Measurements from ENCODE around the gene SLIRP.
"Not testable (repeated sequence)": the region's sequence is repeated elsewhere in the genome, so short reads cannot be mapped to it uniquely, and the experiment has no call there.

SLIRP gene

DNA sequence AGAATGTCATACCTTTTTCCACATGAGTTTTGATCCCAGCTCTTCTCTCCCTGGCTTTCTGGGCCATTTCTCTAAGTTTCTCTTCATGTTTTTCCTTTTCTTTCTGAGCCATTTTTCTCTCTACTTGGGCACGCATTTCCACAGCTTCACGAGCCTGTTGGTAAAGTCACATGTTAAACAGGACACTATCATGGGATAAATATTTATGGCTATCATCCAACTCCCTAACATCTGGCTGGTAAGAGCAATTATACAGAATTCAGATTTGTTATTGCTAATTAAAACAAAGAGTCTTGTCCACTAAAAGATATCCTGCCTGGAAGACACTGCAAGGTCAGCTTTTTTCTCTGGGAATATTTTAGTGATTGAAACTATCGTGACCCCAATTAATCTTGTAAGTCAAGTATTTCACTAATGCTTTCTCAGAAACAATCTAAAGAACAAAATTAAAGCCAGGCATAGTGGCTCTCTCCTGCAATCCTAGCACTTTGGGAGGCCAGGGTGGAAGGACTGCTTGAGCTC is 23.1 kb downstream of the SLIRP start:
- no peak overlapping the region for H3K4me3 ChIP-seq (ENCODE audit: control insufficient read depth, low read depth, low read length)
- DNase-seq (ENCODE audit: low read depth), result no peak
- TF ChIP-seq, protein P1, sequence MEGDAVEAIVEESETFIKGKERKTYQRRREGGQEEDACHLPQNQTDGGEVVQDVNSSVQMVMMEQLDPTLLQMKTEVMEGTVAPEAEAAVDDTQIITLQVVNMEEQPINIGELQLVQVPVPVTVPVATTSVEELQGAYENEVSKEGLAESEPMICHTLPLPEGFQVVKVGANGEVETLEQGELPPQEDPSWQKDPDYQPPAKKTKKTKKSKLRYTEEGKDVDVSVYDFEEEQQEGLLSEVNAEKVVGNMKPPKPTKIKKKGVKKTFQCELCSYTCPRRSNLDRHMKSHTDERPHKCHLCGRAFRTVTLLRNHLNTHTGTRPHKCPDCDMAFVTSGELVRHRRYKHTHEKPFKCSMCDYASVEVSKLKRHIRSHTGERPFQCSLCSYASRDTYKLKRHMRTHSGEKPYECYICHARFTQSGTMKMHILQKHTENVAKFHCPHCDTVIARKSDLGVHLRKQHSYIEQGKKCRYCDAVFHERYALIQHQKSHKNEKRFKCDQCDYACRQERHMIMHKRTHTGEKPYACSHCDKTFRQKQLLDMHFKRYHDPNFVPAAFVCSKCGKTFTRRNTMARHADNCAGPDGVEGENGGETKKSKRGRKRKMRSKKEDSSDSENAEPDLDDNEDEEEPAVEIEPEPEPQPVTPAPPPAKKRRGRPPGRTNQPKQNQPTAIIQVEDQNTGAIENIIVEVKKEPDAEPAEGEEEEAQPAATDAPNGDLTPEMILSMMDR (IDR thresholded peaks at IDR 0.05; ENCODE audit: control insufficient read depth, insufficient read depth, low read depth, low read length, missing control alignments), result no peak

DNA sequence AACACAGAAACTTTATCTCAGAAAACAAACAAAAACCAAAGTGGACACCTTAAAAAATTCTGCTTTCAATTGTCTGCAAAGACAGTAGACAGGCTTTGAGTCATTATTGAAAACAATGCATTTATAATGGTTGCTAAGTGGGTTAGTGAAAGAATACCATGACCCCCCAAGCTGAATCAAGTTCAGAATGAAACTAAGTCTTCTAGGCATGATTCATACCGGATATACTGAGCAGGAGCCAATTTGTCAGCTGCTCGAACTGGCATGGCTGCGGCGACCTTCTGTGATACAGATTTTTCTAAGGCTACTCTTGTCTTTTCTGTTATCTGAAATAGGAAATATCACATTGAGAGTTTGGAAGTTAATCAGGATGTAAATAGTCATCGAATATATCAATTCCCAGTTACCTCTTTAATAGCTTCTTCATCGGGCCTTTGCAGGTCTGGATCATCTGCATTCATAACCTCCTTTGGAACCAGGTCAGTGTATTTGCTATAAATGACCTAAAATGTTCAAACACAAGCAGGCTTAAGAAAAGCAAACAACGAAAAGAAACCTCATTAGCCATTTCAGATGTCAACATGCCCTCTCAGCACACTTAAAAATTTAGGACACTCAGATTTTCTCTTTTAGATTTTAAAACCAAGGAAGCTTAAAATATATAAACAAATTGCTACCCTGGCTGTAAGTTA is 30.8 kb downstream of the SLIRP start:
- no peak overlapping the region for H3K4me3 ChIP-seq (ENCODE audit: control insufficient read depth, low read depth, low read length)
- no peak for DNase-seq (ENCODE audit: low read depth)
- TF ChIP-seq, protein P1 (IDR thresholded peaks at IDR 0.05; ENCODE audit: control insufficient read depth, insufficient read depth, low read depth, low read length, missing control alignments), result no peak

DNA sequence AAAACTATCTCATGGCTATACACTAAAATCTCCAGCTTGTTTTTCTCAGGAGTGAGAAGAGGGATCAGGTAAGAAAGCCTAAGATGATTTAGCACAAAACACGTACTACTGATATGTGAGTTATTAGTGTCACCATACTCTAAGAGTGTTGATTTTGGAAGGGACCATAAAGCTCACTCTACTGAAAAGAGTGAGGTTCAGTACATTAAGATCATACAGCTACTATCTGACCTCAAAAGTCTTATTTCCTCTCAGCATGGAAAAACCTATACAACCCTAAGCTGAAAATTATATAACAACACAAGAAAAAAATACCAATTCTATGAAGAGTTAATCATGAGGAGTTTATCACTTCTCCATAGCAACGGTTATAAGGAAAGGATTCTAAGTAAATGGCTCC is 33.5 kb downstream of the SLIRP start:
- no peak for DNase-seq (ENCODE audit: low read depth)
- TF ChIP-seq, protein P1 (IDR thresholded peaks at IDR 0.05; ENCODE audit: control insufficient read depth, insufficient read depth, low read depth, low read length, missing control alignments), result no peak
- H3K4me3 ChIP-seq (ENCODE audit: control insufficient read depth, low read depth, low read length), result no peak overlapping the region

DNA sequence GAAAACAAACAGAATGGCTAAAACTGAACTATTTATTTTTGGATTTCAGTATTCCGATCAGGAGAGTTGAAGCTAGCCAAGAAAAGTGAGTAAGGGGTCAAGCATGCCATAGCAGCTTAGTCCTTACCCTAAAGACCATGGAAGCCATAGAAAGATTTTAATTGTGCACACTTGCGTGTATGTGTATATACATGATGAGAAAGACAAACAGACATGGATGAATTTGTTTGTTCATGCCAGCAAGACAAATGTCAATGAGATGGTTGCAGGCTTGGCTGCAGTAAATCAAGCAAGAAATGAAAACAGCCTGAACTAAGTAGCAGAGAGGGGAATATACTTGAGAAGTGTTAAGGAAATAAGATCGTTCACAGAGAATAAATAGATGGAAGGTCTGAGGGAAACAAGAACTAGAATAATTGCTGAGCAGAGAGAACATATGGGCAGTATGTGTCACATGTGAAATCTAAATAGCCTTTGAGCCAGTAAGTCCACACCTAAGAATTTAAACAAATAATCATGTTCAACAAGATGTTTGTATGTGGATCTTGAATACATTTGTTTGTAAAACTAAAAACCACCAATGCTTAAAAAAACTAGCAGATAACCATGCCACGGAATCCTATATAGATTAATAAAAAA is 38.3 kb downstream of the SLIRP start:
- DNase-seq (ENCODE audit: low read depth), result no peak
- TF ChIP-seq, protein P1 (IDR thresholded peaks at IDR 0.05; ENCODE audit: control insufficient read depth, insufficient read depth, low read depth, low read length, missing control alignments), result no peak
- no peak overlapping the region for H3K4me3 ChIP-seq (ENCODE audit: control insufficient read depth, low read depth, low read length)

DNA sequence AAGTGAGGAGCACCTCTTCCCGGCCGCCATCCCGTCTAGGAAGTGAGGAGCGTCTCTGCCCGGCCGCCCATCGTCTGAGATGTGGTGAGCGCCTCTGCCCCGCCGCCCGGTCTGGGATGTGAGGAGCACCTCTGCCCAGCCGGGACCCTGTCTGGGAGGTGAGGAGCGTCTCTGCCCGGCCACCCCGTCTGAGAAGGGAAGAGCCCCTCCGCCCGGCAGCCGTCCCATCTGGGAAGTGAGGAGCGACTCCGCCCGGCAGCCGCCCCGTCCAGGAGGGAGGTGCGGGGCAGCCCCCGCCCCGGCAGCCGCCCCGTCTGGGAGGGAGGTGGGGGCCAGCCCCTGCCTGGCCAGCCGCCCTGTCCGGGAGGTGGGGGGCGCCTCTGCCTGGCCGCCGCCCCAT is 39.5 kb downstream of the SLIRP start:
- not testable (repeated sequence) for H3K4me3 ChIP-seq (ENCODE audit: control insufficient read depth, low read depth, low read length); DNase-seq (ENCODE audit: low read depth)

DNA sequence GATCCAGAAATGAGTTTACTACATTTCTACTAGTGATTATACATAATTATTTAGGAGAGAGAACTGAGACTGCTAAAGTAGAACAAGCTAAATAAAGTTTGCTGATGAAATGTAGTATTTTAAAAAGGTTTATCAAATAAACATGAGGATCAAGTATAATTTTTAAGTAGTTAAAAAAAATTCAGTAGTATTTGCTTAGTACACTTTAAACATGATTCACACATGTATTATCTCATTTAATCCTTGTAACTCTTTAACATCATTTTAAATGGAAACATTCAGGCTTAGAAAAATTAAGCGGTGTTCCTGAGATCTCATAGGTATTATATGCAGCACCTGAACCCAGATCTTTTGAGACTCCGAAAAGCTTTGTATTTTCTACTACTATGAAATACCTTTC is 44.4 kb downstream of the SLIRP start:
- TF ChIP-seq, protein P1 (IDR thresholded peaks at IDR 0.05; ENCODE audit: control insufficient read depth, insufficient read depth, low read depth, low read length, missing control alignments), result no peak
- DNase-seq (ENCODE audit: low read depth), result no peak
- H3K4me3 ChIP-seq (ENCODE audit: control insufficient read depth, low read depth, low read length), result no peak overlapping the region

DNA sequence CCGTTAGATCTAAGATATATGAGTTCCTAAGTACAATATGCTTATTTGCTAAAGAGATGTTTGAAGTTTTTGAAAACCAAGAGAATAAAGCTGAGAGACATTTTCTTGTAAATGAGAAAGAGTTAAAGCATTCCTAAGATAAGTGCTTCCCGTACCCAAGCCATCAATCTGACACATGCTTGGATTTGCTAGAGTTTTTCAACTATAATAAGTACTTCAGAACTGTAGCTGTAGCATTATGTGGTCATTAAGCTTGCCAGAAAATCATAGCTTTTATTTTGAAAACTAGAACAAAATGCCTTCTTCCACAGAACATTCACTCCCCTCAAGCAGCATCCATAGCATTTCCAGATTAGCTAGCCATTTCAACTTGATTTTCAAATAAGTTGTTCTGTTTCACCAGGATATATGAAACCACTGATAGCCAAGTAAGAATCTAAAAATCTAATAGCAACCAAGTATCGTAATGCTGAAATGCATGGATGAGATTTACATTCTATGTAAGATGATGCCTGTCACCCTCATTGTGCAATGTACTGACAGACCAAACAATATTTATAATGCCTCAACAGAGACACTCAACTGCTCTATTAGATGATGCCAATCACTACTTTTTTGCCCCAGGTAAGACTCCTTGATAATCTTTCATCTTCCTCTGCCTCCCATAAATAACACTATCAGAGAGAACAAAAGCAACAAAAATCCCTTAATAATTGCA is 45.1 kb downstream of the SLIRP start:
- H3K4me3 ChIP-seq (ENCODE audit: control insufficient read depth, low read depth, low read length), result no peak overlapping the region
- no peak for DNase-seq (ENCODE audit: low read depth)
- TF ChIP-seq, protein P1 (IDR thresholded peaks at IDR 0.05; ENCODE audit: control insufficient read depth, insufficient read depth, low read depth, low read length, missing control alignments), result no peak
